Lower leg skin (tissue), 3 donors: ENCODE results near the gene SIRPG.

Experiments used
- CTCF ChIP-seq, 3 donors: fragments of 450-650 bp; IDR thresholded peaks; one replicate each; pipeline ENCODE4 v1.5.1; 2016; ENCODE audit warnings: antibody characterized with exemption in 3 of 3, mild to moderate bottlenecking in 3 of 3, moderate library complexity in 2 of 3
- POLR2A ChIP-seq, 2 donors: fragments of 450-650 bp; IDR thresholded peaks; one replicate each; pipeline ENCODE4 v1.6.1; 2016 to 2017; ENCODE audit warnings: antibody characterized with exemption in 2 of 2, mild to moderate bottlenecking in 1 of 2, moderate library complexity in 1 of 2

- TF ChIP-seq CTCF (IDR thresholded peaks at IDR 0.05) (no peak), POLR2A (IDR thresholded peaks at IDR 0.05) (no peak)
These were observed 4.1 kb upstream of the SIRPG start for GRCh38 chr20:1661542-1662299.
